HG03432 (cell line): Measurements from ENCODE around the gene LRRC43.
"Not testable (repeated sequence)": the region's sequence is repeated elsewhere in the genome, so short reads cannot be mapped to it uniquely, and the experiment has no call there.

Experiments
- ATAC-seq: cut with Tn5 transposase; IDR thresholded peaks from one replicate; pipeline ENCODE4 v1.9.1; 2021; ENCODE audit warnings: mild to moderate bottlenecking, moderate library complexity; ENCODE audit not compliant: unreplicated experiment

Gene LRRC43

DNA sequence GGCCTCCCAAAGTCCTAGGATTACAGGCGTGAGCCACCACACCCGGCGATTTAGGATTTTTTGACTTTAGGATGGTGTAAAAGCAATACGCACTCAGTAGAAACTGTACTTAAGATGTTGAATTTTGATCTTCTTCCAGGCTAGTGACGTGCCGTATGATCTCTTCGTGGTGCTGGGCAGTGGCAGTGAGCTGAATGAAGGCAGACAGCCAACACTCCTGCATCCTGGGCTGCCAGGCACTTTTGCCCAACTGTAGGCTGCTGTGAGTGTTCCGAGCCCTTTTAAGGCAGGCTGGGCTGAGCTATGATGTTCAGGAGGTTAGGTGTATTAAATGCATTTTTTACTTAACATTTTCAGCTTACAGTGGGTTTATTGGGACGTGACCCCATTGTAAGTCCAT, 30.2 kb upstream of the LRRC43 start:
- ATAC-seq = no peak

DNA sequence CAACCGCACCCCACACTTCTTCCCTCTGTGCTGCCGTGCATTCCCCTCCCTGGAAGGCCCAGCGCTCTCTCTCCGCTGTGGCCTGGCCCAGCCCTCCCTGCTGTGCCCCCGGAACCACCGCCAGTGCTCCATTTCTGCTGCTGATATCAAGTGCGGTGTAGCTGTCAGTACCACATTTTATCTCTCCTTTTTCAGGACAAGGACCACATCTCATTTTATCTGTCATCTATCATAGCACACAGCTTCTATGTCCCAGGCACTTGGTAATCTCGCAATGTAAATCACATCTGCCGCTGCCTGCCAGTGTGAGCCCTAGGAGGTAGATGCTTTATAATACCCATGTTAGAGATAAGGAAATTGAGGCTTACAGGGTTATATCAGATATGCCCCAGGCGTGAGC, 27.2 kb upstream of the LRRC43 start:
- no peak for ATAC-seq

DNA sequence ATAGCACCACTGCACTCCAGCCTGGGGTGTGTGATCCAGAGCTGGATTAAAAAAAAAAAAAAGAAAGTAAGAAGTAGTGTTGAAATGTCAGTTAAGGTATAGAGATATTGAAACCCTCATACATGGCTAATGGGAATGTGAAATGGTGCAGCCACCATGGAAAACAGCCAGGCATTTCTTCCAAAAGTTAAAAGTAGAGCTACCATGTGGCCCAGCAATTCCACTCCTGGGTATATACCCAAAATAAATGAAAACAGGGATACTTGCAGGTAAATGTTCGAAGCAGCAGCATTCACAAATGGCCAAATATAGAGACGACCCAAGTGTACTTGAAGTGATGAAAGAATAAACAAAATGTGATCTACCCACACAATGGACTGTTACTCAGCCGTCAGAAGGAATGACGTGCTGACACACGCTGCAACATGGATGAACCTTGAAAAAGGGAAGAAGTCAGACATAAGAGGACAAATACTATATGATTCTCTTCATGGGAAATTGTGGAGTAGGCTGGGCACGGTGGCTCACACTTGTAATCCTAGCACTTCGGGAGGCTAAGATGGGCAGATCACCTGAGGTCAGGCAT, 24.1 kb upstream of the LRRC43 start:
- no peak for ATAC-seq

DNA sequence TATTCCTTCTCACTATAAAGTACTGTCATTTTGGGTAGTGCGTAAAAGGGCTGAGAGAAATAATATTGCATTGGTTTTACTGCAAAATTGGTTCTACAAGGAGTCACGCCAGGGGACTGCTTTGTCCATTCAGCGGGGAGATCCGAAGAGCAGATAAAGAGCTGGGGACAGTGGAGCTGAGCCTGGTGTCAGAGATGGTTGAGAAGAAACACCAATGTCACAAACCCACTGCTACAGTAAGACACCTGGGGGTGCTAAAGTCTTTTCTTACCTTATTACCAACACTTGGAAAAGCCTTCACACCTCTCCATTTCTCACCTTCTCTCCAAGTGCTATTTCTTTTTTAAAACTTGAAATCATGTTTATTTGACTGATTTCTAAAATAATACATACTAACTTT, 23.0 kb upstream of the LRRC43 start:
- no peak for ATAC-seq

DNA sequence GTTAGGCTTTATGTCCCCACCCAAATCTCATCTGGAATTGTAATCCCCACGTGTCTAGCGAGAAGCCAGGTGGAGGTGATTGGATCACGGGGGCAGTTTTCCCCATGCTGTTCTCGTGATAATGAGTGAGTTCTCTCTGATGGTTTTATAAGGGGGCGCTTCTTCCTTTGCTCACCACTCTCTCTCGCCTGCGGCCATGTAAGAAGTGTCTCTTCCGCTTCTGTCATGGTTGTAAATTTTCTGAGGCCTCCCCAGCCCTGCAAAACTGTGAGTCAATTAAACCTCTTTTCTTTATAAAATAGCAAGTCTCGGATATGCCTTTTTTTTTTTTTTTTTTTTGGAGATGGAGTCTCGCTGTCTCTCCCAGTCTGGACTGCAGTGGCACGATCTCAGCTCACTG, 22.2 kb upstream of the LRRC43 start:
- no peak for ATAC-seq

DNA sequence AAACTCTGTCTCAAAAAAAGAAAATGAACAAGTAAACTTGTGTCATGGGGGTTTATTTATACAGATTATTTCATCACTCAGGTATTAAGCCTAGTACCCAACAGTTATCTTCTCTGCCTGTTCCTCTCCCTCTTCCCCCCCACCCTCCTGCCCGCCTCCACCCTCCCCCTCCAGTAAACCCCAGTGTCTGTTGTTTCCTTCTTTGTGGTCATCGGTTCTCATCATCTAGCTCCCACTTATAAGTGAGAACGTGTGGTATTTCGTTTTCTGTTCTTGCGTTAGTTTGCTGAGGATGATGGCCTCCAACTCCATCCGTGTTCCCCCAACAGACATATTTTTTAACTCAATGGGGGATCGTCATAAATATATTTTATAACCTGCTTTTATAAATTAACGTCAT, 21.2 kb upstream of the LRRC43 start:
- no peak for ATAC-seq

DNA sequence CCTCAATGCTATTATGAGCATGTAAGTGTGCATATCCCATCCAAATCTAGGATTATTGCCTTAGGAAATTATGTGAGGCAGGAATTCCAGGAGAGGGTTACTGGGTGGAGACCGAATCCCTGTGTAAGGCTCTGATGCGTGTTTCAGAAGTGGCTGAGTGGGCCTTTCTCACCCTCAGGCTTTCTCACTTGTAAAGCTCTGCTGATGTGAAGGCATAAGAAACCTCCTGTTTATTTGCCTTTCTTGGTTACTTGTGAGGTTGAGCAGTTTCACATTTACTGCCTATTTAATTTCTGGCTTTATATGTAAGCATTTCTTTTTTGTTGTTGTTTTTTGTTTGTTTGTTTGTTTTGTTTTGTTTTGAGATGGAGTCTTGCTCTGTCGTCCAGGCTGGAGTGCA, 19.9 kb upstream of the LRRC43 start:
- ATAC-seq = no peak

DNA sequence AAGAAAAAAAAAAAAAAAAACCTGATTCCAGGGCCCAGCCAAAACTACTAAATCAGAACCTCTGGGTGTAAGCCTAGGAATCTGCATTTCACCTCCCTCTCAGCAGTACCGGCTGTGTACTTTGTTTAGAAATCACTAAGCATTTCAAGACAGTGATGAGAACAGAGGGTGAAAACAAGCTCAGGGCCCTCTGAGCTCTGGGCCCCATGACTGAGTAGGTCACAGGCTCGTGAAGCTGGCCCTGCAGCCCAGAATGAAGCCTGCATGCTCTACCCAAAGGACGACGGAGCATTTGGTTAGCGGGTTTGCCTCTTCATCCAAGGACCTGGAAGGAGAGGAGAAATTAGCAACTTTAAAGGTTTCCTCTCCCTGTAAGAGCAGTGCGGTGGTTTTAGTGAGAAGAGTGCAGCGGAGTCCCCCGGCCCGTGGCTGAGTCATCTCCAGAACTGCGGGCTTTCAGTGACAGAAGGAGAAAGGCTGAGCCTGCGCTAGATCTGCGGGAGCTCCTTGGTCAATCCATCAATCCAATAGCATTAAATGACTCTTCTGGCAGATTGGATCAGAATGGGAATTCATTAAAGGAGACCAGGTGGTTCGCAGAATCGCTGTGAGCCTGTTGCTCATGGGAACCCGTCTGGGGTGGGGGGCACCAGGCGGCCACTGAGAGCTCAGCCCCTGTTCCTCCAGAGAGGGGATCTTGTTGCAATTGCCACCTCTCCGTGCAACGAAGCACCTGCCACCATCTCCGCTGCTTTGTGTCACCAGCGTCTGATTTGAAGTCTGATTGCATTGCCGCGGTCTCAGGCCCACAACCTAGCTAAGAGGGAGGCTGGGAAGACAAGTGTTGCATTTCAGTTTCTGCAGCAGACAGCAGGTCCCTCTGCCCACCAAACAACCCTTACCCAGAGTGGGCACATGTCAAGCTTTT, 16.2 kb upstream of the LRRC43 start:
- ATAC-seq = no peak

DNA sequence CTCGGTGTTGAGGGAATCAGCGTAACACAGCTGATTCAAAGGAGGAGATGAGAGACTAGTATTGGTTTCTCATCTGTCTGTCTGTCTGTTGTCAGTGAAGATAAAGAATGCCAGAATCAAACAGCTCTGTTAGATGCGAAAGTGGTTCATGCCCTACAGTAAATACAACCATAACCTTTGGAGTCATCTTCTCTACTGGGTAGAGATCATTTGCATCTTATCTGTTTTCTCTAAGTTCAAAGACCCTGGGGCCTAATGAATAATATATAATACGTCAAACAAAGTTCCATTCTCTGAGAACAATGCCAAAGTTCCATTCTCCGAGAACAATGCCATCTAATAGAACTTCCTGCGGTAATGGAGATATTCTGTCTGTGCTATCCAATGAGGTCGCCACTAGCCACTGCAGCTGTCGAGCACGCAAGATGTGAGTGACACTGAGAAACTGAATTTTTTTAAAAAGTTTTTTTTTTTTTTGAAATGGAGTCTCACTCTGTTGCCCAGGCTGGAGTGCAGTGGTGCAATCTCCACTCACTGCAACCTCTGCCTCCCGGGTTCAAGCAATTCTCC, 15.5 kb upstream of the LRRC43 start:
- ATAC-seq = no peak

DNA sequence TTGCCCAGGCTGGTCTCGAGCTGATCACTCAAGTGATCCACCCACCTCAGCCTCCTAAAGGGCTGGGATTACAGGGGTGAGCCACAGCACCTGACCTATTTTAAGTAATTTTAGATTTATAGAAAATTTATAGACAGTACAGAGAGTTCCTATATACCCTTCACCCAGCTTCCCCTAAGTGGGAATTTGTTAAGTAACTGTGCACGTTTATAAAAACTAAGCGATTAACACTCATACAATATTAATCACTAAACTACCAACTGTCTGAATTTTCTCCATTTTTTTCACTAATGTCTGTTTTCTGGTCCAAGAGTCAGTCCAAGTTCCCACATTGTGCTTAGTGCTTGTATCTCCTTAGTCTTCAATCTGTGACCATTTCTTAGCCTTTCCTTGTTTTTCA, 14.4 kb upstream of the LRRC43 start:
- no peak for ATAC-seq

DNA sequence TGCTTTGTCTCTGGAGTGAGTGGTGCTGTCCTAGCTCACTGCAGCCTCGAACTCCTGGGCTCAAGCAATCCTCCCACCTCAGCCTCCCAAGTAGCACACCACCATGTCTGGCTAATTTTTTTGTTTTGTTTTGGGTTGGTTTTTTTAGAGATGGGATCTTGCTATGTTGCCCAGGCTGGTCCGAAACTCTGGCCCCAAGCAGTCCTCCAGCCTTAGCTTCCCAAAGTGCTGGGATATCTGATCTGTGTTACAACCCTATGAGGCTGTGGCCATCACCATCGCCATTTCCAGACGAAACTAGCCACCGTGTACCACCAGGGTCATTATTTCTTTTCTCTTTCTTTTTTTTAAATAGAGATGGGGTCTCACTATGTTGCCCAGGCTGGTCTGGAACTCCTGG, 11.5 kb upstream of the LRRC43 start:
- ATAC-seq = no peak

DNA sequence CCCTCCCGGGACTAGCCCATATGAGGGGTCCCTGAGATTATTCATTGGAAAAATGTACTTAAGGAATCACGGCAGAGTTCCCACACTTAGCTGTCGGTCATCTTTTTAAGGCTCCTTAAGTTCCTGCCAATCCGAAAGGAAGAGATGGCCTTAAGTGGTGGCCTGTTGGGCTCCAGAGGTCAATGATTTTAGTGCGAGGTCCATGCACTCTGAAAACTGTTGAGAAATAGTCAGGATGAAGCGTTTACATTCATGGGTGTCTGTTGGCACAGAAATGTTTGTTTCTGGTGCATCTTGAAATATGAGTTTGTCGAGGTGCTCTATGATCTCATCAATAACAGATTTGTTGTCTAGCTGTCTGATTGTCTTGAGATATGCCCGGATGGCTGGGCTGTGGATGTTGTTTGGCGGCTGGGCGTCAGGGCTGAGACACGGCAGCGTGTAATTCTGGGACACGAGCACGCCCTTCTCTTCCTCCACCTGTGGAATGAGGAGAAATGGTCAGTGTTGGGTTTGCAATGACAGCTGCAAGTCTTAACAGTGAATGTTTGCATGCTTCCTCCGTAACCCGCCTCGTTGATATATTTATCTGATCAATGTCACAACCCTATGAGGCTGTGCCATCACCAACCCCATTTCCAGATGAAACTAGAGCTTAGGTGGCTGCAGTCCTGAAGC, 10.5 kb upstream of the LRRC43 start:
- no peak for ATAC-seq

DNA sequence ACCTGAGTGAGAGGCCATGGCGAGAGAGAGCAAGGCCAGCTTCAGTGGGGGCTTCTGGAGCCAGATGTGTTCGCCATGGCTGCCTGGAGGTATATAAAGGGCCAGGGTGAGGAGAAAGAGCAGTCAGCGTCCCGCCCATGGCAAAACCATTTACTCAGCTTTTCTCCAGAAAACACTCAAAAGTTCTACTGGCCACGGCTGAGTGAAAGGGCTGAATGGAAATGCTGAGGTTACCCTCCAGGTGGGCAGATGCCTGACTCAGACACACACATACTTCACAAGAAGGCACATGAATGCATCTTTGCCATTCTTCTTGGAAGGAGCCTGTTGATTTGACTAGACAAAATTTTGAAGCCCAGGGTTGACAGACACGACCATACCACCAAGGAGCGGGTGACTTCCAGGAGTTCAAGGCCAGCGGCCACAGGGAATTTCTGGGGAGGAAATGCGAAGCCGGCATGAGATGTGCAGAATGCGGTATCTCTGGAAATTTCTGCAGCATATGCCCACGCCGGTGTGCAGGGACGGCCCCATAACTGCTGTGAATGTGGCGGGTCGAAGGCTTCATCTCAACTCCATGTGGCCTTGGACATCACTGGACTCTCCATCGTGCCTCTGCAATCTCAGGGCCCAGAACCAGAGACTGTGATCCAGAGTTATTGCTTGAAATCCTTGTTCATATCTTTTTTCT, 8.6 kb upstream of the LRRC43 start, which contains the start of gene IL31:
Gene IL31 (minus strand): TSS at position 67 of the 691 bp plus-strand sequence. CDS start 49 bp downstream, at position 18.
- ATAC-seq = no peak

DNA sequence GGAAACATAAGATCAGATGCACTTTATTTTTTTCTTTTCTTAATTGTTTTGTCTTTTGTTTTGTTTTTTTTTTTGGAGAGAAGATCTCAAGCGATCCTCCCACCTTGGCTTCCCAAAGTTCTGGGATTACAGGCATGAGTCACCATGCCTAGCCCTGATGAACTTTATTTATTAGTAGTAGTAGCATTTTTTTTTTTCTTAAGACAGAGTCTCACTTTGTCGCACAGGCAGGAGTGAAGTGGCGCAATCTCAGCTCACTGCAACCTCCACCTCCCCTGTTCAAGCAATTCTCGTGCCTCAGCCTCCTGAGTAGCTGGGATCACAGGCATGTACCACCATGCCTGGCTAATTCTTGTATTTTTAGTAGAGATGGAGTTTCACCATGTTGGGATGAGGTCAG, 6.5 kb upstream of the LRRC43 start:
- not testable (repeated sequence) for ATAC-seq

DNA sequence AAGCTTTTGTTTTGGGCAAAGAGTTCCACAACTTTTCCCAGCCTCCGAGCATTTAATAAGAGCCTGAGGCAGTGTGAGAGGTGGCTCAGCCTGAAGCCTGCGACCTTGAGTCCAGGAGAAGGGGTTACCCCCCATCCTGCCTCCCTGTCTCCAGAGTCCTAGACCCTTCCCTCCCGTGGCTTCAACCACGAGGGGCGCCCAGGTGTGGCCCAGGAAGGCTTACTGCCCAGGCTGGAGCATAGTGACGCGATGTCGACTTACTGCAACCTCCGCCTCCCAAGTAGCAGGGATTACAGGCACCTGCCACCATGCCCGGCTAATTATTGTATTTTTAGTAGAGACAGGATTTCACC, 641 bp downstream of the LRRC43 start:
- no peak for ATAC-seq

DNA sequence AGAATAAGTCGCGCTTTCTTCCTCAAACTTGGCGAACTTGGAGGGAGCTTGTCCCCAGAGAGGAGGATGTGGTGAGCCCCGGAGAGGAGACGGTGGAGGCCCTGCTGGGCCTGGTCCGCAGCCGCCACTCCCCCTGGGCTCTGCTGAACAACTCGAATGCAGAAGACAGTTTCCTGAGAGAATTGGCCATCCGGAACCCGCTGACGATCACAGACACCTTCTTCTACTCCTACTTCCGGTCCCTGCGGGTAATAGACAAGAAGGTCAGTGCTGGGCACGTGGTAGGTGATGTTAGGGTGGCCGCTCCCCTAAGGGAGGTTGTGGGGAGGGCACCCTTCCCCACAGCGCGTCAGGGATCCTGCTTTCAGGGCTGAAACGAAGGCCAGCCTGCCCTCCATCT, 1.6 kb downstream of the LRRC43 start:
- no peak for ATAC-seq

DNA sequence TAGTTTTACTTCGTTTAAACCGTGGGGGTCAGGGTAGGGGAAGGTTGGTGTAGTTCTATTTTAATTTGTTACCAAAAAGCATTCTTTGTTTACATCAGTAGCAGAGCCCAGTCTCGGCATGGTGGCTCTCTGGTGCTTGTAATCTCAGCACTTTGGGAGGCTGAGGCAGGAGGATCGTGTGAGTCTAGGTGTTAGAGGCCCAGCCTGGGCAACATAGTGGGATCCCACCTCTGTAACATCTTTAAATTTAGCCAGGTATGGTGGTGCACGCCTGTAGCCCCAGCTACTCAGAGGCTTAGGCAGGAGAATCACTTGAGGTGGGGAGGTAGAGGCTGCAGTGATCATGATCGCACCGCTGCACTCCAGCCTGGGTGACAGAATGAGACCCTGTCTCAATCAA, 2.2 kb downstream of the LRRC43 start:
- no peak for ATAC-seq

DNA sequence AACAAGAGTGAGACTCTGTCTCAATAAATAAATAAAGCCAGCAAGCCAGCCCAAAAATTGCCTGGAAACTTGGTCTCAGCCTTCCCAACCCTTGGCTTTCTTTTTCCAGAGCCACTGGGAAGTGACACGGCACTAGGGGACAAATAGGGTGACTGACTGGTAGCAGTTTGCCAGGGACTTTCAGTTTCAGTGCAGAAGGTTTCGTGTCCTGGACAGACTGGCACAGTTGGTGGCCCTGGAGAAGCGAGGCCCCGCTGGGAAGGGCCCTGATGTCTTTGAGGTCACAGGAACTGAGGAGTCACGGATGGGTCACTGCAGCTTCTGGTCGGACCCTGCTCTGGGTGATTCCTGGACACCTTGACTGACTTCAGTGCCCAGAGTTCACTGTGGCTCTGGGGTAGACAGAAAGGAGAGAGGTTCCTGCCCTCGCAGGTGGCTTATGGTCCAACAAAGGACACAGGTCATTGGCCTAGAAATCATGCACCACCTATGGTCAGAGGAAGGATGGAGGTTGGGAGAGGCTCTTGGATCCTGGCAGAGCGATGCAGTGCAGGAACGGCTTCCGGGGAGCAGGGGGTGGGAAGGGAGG, 2.7 kb downstream of the LRRC43 start:
- no peak for ATAC-seq

DNA sequence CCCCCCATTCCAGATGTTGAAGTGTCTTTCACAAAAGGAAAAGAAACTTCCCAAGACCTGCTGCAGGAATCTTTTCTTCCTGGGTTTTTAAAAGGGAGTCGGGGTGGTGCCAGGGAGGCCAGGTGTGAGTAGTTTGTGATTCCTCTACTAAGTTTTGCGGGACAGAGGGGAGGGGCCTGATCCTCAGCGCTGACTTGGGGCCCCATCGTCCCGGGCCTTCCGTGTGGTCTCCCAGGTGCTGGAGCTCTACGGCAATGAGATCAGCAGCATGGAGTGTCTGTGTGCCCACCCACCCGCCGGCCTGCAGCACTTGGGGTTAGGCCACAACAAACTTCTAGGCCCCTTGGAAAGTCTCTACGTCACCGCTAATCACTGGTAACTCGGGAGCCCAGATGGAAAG, 4.5 kb downstream of the LRRC43 start:
- no peak for ATAC-seq

DNA sequence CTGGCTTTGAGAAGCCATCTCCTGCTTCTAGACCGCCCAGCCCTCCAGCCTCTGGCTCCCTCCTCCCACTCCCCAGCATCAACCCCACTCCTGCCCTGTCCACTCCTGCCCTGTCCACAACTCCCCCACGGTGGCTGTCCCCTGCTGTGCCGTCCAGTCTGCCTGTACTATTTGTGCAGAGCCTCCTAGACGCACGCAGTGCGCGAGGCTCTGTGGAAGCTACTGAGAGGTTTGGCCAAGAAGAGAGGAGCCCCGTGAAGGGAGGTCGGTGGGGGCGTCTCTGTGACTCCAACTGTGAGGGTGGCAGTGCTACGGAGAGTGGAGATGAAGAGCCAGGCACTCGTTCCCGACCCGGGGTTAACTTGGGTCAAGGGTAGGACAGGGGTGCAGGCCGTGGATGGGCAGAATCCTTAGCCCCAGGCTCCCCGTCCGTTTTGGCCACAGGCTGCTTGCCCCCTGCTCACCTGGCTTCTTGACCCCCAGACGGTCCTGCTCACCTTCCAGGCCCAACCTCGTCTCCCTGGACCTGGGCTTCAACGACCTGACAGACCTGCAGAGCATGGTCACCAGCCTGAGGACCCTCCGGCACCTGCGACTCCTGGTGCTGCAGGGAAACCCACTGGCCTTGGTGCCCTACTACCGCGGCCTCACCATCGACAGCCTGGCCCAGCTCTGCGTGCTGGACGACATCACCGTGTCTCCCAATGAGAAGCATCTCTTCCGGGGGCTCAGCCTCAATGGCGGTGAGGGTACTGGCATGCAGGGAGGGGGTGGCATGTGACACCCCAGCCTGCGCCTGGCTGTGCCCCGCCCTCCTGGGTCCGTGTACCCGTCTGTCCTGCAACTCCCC, 6.9 kb downstream of the LRRC43 start:
- no peak for ATAC-seq
